Endothelial cell of umbilical vein (primary cell): ENCODE measurements around the gene MED17.

Source experiments
- EZH2 ChIP-seq: IDR thresholded peaks from 2 replicates; pipeline ENCODE4 v1.6.1; 2012; ENCODE audit warnings: borderline replicate concordance, low read depth, mild to moderate bottlenecking, moderate library complexity, low read length, inconsistent platforms; ENCODE audit not compliant: severe bottlenecking
- JUN ChIP-seq: IDR thresholded peaks from 2 replicates; pipeline ENCODE4 v1.6.1; 2011; ENCODE audit warnings: borderline replicate concordance, low read depth; ENCODE audit not compliant: insufficient read length, insufficient read depth
- POLR2A ChIP-seq: IDR thresholded peaks from 2 replicates; pipeline ENCODE4 v1.6.1; 2012; ENCODE audit warnings: low read depth, mild to moderate bottlenecking, control low read depth, low read length
- POLR2AphosphoS5 ChIP-seq: IDR thresholded peaks from 2 replicates; pipeline ENCODE4 v1.6.1; 2012; ENCODE audit warnings: low read depth, mild to moderate bottlenecking, control low read depth, low read length, moderate library complexity; ENCODE audit not compliant: insufficient read depth
- TF ChIP-seq, protein P1 (sequence below), 2 donors: IDR thresholded peaks; 1 replicate in 1 of 2; 2 replicates in 1 of 2; pipeline ENCODE4 v1.5.1; 2011; ENCODE audit warnings: low read length in 2 of 2, mild to moderate bottlenecking in 2 of 2, moderate library complexity in 2 of 2, control low read depth in 1 of 2, inconsistent platforms in 1 of 2, low read depth in 1 of 2; ENCODE audit not compliant: insufficient read depth in 1 of 2; ENCODE audit errors: extremely low read depth in 1 of 2

GRCh38 chr11:93849201-93849600 is 65.1 kb downstream of the MED17 start:
- TF ChIP-seq POLR2A (no peak), EZH2 (no peak), POLR2AphosphoS5 (no peak), JUN (no peak)
- TF ChIP-seq, protein P1, sequence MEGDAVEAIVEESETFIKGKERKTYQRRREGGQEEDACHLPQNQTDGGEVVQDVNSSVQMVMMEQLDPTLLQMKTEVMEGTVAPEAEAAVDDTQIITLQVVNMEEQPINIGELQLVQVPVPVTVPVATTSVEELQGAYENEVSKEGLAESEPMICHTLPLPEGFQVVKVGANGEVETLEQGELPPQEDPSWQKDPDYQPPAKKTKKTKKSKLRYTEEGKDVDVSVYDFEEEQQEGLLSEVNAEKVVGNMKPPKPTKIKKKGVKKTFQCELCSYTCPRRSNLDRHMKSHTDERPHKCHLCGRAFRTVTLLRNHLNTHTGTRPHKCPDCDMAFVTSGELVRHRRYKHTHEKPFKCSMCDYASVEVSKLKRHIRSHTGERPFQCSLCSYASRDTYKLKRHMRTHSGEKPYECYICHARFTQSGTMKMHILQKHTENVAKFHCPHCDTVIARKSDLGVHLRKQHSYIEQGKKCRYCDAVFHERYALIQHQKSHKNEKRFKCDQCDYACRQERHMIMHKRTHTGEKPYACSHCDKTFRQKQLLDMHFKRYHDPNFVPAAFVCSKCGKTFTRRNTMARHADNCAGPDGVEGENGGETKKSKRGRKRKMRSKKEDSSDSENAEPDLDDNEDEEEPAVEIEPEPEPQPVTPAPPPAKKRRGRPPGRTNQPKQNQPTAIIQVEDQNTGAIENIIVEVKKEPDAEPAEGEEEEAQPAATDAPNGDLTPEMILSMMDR (IDR thresholded peaks at IDR 0.05; ENCODE audit: extremely low read depth in 1 of 2, insufficient read depth in 1 of 2, low read depth in 1 of 2, low read length in 2 of 2) = no peak
